Epidermal melanocyte (primary cell): ENCODE results near the gene CTPS1.

ENCODE experiments used
- DNase-seq: peaks from one replicate; pipeline ENCODE4 v3.0.0; 2011; ENCODE audit warnings: low spot score; ENCODE audit not compliant: insufficient read length

CTPS1 gene

GRCh38 chr1:40998668-40999067, 19.2 kb downstream of the CTPS1 start:
- DNase-seq: no peak

DNA sequence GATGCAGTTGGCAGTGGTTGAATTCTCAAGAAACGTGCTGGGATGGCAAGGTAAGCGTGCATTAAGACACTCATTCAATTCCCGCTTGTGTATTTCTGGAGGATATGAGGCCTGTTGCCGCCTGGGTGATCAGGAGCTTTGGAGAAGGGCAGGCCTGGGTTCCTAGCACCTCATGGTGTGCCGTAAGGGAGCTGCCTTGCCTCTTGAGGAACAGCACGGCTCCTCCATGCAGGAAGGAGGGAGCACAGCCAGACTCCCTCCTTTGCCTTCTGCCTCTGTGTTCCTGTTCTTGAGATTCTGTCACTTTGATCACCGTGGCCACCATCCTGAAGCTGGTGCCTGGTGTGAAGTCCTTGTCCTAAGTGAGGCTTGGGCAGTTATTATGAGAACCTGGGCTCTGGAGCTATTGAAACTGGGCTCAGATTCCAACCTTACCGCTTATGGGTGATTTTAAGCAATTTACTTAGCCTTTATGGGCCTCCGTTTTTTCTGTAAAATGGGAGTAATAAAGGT, 23.7 kb downstream of the CTPS1 start:
- no peak for DNase-seq

DNA sequence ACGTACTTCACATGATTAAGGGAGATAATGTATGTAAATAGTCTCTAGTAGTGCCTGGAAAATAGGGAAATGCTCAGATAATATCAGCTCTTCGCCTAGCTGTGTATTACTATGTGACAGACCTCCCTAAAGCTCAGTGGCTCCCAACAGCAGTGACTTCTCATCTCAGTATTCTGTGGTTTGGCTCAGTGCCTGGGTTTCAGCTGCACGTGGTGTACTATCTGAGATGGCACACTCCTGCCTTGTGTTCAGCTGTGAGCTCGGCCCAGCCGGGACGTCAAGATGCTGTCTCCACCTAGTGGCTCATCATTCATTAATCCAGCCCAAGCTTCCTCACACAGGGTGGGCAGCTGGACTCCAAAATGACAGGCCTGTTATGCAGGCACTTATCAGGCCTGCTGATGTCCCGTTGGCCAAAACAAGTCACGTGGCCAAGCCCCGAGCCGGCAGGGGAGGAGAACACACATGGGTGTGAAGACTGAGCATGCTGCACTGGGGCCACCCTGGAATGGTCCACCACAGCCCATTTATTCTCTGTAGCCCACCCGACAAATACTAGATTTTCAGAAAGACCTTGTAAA, 24.2 kb downstream of the CTPS1 start:
- DNase-seq: peak; percentile 96

- DNase-seq: no peak
Measured at GRCh38 chr1:41005876-41006275, 26.4 kb downstream of the CTPS1 start.

- no peak for DNase-seq
Measured at GRCh38 chr1:41006942-41007865, 27.7 kb downstream of the CTPS1 start.

DNA sequence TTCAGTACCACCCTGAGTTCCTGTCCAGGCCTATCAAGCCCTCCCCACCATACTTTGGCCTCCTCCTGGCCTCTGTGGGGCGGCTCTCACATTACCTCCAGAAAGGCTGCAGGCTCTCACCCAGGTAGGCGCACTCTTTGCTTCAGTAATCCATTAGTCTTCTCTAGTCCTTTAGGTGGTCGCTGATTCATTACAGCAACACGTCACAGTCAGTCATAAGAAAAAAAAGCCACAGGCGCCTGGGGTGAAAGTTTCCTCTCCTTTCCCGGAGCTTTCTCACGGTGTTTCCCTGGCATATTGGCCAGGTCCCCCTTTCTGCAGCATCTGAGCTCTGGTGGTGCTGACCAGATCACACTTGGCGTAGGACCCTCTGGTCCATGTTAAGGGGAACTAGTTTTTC, 30.0 kb downstream of the CTPS1 start:
- DNase-seq: no peak

GRCh38 chr1:41010345-41010744, 30.8 kb downstream of the CTPS1 start:
- no peak for DNase-seq

DNA sequence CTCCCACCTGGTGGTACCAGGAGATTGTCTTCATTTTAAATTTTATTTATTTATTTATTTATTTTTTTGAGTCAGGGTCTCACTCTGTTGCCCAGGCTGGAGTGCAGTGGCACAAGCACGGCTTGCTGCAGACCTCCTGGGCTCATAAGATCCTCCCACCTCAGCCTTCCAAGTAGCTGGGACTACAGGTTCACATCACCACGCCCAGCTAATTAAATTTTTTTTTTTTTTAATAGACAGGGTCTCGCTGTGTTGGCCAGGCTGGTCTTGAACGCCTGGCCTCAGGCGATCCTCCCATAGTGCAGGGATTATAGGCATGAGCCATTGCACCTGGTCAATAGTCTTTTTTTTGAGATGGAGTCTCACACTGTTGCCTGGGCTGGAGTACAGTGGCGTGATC, 33.5 kb downstream of the CTPS1 start:
- no peak for DNase-seq

GRCh38 chr1:41013796-41014195, 34.3 kb downstream of the CTPS1 start:
- DNase-seq: no peak

- DNase-seq: no peak
Measured at GRCh38 chr1:41014871-41015270, 35.4 kb downstream of the CTPS1 start.

GRCh38 chr1:41015281-41015896, 35.9 kb downstream of the CTPS1 start:
- no peak for DNase-seq

GRCh38 chr1:41015897-41016470, 36.5 kb downstream of the CTPS1 start:
- DNase-seq: no peak

DNA sequence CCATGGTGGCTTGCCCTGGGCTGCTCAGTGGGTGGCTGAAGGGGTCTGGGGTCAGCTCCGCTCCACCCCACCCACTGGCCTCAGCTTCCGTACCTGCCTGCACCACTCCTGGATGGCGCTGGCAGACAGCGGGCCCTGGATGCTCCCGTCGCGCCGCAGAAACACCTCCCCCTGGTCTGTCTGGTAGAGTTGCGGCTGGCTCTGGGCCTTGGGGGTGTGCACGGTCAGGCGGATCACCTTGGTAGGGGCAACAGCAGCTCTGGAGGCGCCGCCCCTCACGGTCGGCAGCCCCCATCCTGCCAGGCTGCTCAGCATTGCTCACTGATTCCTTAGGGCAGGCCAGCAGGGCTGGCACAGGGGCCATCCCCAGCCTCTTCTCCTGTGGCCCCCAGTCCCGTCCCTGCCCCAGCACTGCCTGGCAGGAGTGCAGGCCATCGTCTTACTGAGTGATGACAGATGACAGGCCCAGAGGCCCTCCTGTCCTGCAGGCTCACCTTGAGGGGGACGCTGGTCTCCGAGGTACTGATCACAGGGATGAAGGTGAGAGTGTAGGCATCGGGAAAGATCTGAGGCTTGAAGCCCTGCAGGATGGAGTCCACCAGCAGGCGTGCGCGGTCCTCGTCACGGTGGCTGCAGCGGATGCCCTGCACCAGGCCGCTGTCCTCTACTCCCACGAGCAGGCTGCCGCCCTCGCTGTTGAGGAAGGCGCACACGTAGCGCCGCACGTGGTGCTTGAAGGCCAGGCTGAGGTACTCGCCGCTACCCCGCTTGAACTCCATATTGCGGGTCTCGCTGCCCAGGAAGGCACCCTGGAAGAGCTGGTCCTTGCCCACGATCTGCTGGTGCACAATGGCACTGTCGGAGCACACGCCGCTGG, 37.9 kb downstream of the CTPS1 start:
- DNase-seq: no peak

DNA sequence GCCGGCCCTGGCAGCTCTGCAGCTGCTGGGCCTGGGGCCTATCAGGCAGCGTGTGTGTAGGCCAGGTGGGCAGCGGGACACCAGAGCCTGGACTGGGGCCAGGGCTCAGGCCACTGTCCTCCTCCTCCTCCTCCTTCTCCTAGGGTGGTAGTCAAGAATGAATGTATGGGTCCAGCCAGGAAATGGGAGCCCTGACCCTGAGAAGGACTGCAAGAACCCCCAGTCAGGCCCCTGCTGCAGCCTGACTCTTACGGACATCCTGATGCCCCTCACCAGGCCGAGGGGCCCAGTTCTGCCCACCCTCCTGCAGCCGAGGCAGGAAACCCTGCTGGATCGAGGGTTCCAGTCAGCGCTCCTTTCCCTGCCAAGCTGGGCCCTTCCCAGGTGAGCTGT, 38.5 kb downstream of the CTPS1 start:
- no peak for DNase-seq

GRCh38 chr1:41019353-41019745, 39.9 kb downstream of the CTPS1 start:
- DNase-seq: no peak

- DNase-seq: no peak
Measured at GRCh38 chr1:41020109-41020576, 40.6 kb downstream of the CTPS1 start.

GRCh38 chr1:41020654-41021053, 41.2 kb downstream of the CTPS1 start:
- DNase-seq: no peak

GRCh38 chr1:41021526-41022308, 42.2 kb downstream of the CTPS1 start, which contains the start of gene SLFNL1:
TSS of gene SLFNL1 (minus strand) at chr1:41021725. CDS start at chr1:41020660, 1,065 bp downstream.
- DNase-seq: no peak

- DNase-seq: no peak
Measured at GRCh38 chr1:41022424-41022823, 42.9 kb downstream of the CTPS1 start.
